ELR (cell line): ENCODE measurements around the gene SEPSECS.

Experiments
- DNase-seq: peaks from one replicate; pipeline ENCODE4 v3.0.0-alpha.2; 2015; ENCODE audit warnings: low read depth

The SEPSECS gene

DNA sequence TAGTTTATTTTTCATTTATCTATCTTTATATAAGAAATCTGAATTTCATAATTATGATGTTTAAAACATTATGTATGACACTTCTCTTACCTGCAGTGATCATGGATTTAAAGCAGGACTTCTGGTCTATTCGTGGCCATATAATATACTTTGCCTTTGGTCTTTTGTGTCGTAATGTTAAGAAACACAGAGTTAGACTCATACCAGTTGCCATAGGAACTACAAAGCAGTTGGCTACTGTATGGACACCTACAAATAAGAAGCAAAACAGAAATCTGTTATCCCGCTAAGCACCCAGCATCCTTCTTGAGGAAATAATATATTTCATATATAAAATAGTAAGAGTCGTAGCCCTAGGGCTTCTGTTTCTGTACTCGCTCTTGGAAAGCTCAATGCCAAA lies 4.3 kb downstream of the SEPSECS start:
- DNase-seq = no peak

DNA sequence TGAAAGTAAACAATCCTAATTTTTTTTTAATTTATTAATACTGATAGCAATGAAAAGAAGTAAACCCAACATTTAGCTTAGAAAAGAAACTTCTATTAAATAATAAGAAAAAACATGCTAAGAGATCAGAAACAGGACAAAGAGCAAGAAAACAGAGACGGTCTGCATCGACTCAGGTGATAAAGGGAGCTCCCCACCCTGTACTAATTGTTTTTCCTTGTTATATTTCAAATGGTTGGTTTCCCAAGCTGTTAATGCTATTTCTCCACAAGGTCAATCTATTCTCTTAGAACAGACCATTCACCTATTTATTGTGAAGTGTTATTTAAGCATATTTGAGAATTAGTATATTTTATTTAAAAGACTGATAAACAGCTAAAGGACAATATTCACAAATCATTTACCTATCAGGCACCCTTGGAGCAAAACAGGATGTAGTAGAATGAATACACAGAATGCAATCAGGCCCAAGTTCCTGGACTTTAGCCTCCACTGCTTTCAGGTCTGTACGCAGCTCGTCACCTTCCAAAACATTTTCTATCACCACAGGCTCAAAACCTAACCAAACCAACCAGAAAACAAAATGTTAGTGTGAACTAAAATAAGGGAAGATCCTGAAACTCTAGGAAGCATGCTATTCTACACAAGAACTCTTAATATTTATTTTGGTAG lies 5.5 kb downstream of the SEPSECS start:
- no peak for DNase-seq

DNA sequence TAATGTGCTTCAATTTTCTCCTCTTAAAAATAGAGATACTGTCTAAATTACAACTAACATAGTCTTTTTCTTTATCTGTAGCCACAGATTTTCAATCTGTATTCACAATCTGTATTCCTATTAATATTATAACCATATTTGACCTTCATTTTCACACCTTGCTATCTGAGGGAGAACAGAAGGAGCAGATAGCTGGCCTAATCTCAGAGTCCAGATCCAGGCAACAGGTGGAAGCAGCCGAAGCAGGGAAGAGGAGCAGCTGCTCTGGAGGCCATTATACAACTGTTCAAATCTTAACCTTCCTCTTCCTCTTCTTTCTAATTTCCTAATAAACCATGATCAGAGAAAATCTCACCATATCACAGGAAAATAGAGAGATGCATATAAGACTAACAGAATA lies 14.2 kb downstream of the SEPSECS start:
- no peak for DNase-seq

DNA sequence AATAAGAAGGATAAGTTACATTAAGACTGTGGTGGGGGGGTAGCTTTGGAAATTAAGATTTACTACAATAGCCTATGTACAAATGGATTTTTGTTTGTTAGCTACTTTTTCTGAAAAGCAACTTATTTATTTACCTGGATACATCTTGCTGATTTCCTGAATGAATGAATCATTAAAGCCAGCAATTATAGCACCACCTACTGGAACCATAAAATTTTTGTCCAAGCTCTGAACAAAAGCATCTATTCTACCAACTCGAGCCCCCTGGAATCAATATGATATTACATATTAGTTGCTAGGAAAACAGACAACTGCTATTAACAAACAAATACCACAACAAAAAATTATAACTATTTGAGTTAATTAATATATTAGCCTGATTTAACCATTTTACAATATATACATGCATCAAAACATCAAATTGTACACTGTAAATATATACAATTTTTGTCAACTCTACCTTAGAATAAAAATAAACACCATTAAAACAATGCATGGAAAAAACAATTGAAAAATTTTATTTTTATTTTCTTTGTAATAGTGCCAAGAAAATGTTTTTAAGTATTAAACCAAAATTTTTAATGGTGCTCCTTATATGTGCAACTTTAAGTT lies 15.3 kb downstream of the SEPSECS start:
- peak; percentile 53 for DNase-seq

DNA sequence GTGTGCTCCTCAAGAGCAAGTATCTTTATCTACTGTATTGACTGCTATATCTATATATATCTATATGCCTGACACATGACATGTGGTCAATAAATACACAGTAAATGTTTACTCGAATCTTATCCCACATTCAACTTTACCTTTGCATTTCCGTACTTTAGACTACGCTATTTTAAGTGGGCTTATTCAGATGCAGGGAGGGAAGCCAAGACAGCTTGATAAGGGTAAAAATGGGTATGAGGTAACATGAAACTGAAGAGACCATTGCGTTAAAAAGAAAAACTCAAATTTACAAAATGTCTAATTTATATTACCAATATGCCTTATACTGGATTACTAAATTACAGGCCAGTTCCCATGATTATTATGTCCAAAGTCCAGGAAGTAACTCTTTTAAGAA lies 17.8 kb downstream of the SEPSECS start:
- DNase-seq = no peak

DNA sequence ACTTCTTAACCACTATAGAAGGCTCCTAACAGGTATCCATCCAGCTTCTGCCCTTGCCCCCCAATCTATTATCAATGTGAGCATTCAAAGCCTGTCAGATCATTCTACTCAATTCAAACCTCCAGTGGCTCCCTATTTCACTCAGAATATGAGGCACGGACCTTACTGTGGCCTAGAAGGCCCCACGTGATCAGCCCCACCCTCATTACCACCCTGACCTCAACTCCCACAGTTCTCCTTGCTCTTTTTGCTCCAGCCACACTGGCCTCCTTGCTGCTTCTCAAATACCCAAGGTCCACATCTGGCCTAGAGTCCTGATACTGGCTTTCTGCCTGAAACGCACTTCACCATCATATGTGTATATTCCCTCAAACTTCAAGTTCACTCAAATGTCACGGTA lies 18.7 kb downstream of the SEPSECS start:
- DNase-seq = no peak

DNA sequence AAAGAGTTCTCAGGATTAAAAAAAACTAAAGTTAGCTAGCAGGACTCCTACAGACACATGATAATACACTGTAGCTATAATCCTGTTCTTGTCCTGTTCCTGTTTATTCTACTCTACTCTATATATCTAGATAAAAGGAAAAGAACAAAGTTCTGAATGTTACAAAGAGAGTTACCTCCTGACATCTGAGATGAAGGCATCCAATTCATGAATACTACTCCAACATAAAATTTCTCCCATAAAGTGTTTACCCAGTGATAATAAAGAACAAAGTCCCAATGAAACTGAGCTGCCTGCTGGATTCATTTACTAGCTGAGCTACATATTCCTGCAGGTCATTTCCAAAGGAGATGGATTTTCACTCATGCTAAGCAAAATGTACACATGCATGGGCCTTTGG lies 27.1 kb downstream of the SEPSECS start:
- no peak for DNase-seq

DNA sequence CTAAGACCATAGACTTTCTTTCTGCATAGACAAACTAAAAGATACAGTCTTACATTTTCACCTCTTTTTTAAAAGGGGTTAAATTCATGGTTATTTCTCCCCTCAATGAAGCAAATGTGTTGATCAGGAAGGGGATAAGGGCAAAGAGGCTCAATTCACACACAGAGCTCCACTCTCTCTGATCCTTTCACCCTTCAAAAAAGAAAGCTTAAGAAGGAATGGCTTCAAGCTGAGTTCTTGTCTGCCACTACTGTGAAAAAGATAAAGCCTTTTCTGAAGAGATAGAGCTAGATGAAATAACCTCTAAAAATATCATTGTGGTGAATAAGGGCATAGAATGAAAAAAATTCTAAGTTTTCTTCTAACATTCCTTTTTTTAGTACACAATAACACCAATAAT lies 28.3 kb downstream of the SEPSECS start:
- no peak for DNase-seq

DNA sequence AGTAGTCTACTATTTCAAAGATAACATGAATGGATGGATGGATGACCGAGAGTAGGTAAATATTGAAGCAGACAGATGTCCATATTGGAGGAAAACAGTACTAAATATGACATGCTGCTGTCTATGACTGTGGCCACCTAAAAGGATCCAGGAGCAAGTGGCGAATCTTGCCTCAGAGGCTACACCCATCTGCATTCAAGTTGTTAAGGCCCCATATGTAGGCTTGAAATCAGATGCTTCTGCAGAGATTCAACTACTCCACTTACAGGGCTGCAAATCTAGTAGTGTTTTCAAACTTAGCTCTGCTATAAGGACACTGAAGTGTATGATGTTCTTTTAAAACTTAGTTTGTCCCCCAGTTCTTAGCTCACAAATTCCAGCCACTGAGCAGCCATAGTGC lies 28.9 kb downstream of the SEPSECS start:
- no peak for DNase-seq

DNA sequence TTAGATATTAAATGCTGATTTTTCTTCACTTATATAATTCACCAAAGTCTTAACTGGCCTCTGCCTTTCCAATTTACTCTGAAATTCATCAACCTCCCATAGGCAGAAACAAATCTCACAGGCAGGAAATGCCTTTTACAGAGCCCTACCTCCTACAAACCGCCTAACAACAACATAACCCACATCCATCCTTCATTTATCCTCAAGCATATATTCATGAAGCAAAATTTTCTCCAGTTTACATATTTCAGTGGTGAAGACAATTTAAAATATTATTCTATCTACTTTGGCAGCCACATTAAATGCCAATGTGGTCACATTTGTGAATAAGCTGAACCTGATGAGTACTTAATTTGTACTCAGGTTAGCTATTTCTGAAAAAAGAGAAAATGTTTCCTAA lies 30.3 kb downstream of the SEPSECS start:
- DNase-seq = no peak

DNA sequence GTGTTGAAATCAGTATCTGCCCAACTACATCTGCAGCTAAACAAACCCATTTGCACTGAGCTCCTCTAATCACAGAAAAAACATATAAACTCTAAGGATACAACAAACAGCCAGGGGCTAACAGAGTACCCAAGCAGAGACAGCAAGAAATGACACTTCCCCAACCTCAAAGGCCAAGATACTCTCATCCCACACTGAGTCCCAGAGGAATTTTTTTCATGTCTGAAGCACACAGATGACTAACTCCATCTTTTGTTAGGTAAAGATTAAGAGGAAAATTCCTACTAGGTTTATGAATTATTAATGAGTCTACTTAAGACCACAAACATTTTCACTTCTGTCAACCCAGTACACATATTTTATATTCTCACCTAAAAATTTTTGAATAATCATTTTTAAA lies 31.6 kb downstream of the SEPSECS start:
- peak; percentile 4 for DNase-seq

DNA sequence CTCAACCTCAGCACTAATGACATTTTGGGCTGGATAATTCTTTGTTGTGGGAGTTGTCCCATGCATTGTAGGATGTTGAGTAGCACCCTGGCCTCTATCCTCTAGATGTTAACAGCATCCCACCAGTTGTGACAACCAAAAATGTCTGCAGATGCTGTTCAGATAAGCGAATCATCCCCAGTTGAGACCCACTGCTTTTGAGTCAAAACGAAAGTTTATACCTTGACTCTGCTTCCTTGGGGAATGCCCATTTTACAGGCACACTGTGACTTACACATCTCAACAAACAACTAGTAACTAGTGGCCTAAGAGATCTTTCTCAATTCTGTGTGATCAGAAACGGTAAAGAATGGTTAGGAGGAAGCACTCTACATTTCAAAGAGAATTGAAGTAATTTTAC lies 37.0 kb downstream of the SEPSECS start:
- DNase-seq = no peak

DNA sequence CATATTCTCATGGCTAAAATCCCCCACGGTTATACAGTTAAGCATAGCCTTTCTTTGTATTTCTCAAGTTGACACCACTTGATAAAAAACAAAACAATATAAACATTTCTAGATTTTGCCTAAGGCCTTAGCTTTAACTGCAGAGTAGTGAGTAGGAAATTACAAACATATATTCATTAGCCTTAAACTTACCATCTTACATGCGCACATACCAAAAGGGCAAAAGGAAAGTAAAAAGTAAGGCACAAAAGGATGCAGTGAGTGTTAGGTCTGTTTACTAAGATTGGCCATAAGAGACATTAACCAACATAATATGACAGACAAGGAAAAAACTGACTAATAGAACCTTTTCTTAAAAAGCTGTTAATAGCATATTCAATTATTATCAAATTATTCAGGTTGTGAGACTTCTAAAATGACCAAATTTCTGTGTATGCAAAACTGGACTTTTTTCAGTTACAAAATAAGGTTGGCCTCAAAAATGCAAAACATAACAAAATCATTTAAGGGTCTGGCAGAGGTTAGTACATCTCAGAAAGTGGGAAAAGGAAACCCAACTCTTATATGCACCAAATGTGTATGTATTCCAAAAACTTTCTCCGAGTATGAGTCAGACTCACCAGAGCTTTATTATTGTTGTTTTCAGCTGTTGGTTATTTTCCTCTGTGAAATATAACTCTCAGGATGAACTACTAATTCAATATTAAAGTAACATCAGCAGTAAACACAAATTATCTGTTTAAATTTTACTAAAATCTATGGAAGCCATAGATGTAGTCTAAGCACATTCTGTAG lies 39.9 kb downstream of the SEPSECS start:
- DNase-seq = no peak

DNA sequence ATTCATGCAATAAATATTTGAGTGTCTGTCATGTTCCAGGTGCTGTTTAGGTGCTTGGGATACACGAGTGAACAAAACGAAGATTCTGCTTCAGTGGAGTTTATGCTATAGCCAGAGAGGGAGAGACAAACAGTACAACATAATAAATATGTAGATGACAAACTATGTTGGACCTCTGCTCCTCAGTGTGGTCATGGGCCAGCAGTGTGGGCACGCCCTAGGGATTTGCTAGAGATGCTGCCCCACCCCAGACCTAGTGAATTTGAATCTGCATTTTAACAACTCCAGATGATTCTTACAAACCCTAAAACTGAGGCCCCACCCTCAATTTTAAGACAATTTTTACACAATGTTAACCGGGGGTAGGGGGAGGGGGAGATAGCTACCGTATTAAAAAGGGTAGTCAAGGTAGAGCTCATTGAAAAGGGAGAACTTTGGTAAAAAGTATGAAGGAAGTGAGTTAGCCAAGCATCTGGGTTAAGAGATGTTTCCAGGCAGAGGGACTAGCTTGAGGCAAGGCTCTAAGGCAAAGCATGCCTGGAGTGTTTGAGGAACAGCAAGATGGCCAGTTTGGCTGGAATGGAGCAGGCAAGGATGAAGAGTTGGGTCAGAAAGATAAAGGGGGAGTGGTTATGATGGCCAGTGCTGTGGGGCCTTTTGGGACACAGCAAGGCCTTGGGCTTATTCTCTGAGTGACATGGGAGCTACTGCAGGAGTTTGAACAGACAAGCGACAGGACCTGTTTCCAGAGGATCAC lies 42.4 kb downstream of the SEPSECS start:
- no peak for DNase-seq

DNA sequence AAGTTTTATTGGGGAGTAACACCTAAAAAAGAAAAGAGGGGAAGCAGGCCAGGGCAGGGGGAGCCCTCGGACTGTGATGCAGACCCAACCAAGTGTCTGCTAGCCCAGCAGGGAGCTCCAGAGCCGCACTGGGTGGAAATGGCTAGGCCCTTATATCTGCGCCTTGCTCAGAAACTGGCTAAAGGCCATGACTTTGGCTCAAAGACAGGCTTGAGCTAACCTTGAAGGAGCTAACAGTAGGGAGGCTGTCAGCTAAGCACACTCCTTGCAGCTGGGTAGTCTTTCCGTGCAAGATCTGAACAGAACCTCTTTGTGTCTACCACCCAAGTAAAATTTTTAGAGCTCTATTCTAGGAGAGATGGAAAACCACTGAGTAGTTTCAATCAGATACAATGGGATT lies 43.0 kb downstream of the SEPSECS start:
- DNase-seq = no peak

DNA sequence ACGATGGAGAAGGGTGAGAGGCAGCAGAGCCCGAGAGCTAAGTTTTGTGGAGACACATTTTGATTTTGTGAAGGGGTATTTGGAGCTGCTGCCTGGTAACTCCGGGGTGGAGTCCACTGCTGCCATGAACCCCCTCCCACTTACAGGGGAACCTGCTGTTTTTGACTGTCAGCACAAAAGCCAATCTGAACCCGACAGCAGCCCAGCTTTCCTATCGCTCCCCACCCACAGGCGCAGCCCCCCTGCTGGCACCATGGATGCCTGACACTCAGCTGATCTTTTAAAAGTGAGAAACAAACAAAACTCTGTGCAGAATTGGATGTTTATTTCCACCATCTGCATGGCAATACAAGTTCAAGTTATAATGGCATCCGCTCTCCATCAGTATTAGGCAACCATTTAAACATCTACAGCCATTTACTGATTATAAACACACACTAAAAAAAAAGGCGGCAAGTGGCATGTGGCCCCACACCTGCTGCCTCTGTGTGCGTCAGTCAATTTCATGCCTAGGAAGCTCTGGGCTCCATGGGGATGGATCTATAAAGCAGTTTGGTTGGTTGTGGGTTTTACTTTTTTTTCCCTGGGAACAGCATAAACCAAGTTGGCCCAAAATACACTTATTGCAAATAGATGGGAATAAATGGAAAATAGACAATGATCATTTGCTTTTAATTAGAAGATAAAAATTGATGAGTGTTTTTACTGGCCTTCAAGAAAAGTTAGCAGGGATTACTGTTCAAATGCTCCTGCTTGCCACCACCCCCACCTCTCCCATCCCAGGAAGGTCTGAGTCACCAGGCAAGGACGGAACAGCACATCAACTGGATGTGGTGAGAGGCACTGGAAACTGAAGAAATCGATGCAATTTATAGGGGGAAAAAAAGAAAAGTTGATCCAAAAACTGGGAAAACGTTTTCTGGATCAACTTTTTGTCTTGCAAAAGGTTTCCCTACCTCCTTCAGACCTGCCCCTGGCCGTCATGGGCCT lies 46.0 kb downstream of the SEPSECS start:
- DNase-seq = peak; percentile 73

DNA sequence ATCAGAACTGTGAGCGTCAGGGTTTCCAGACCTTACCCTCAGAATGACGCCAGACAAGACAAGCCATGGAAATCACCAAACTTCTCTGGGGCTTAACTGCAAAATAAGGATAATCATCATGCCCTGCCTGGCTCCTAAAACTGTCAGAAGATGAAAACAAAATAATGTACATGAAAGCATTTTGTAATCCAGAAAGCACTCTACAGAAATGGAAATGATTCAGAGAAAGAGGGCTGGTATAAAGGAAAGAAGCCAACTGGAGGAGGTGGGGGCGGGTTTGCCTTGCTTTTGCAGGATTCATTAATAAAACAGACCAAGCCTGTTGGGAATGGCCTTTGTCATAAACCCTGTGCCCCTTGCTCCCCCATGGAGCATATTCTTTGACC lies 47.3 kb downstream of the SEPSECS start:
- no peak for DNase-seq

DNA sequence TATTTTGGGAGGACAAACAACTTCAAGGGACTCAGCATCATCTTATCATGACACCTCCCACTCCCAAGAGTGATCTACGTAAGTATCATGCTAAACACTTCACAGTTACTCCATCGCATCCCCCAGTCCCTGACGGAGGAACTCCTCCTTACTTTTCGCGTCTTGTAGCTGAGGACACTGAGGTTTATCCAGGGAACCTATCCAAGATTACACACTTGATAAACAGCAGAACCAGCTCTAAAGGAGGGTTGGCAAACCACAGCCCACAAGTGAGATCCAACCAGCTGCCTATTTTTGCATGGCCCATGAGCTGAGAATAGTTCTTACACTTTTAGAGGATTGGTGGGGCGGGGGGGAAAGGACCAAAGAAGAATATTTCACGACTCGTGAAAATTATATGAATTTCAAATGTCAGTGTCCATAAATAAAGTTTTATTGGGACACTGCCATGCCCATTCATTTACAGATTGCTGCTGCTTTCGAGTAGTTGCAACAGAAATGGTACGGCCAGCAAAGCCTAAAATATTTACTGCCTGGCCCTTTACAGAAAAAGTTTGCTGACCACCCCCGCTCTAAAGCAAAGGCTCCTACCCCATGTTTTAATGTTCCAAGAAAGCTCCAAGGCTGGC lies 47.8 kb downstream of the SEPSECS start:
- no peak for DNase-seq

DNA sequence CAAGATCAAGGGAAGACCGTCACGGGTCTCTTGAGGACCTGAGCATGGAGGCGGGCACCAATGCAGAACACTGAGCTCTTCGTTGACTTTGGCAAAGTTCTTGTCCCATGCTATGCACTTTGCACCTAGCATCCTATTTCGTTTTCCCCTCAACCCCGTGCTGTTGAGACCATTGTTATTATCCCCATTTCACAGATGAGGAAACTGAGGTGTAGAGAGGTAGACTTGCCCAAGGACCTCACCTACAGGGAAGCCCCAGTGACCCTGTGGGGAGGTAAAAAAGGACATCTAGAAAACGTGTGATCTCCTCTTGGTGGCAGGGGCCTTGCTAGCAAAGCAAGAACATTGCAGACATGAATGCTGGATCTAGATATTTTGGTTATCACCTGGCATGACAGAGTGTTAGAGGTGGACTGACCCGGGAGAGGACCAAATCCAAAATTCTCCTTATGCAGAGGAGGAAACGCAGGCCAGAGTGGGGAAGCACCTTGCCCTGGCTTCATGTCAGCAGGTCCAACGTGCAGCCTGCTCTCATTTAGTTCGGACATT lies 48.5 kb downstream of the SEPSECS start:
- no peak for DNase-seq

DNA sequence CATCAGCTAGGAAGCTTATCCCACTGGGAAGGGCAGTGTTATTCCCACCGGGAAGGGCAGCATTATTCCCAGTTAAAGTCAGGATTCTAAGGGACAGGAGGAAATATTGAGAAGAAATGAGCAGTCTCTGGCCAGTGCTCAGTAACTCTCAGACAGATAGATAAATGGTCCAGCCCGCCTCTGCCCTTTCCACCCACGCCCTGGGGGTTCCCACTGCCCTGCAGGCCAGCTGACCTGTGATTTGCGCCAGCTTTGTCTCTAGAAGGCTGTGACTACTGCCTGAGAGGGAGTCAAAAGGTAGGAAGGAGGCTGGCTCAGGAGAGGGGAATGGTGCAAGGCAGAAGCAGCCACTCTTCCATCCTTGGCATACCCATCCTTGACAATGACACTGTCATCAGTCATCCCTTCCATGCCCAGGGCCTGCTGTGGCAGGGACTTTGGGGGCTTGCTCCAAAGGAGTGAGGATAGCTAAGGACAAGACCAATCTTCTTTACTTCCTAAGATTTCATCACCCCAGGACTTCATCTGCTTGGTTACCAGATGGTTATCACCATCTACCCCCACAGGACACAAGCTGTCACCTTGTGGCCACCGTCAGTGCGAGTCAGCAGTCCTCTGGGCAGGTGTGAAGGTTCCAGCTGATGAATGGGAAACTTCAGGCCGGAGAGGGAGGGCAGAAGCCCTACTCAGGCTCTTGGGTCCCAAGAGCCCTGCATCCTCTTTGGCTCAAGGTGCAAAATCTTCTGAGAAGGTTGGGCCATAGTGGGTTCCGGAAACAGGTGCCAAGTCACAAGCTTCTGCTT lies 49.5 kb downstream of the SEPSECS start:
- no peak for DNase-seq
